Measurements from ENCODE around the gene TNP2. TPM values are rescaled to one million over a fixed set of nuclear protein-coding genes. Genes with fewer than 3 reads are reported as not detected.
A peak's percentile ranks its signal among the peaks of the same experiment; 100 is the strongest.

The TNP2 gene
- total and polyA plus RNA-seq, 2 experiments from 2014 or later, result not detected

DNA sequence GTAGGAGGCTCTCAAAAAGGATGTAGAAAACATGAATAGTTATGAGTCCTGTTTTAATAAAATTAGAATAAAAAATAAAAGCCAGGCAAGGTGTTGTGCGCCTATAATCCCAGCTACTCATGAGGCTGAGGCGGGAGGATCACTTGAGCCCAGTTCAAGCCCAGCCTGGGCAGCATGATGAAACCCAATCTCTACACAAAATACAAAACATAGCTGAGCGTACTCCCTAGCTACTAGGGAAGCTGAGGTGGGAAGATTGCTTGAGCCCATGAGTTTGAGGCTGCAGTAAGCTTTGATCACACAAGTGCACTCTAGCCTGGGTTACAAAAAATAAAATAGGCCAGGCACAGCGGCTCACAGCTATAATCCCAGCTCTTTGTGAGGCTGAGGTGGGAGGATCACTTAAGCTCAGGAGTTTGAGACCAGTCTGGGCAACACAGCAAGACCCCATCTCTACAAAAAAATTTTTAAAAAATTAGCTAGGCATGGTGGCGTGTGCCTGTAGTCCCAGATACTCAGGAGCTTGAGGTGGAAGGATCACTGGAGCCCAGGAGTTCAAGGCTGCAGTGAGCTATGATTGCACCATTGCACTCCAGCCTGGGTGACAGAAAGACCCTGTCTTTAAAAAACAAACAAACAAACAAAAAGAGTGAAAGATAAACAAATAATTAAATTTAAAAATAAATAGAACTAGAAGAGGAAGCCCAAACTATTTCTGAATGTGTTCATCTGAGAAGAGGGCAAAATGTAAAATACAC lies 29.2 kb upstream of the TNP2 start:
- H3K9me3 ChIP-seq (ENCODE audit: low read depth), result no peaks in the 10 kb centered on the region
- TF ChIP-seq CTCF (IDR thresholded peaks at IDR 0.05; ENCODE audit: low read depth, low read length), result no peak
- no peak overlapping the region for H3K4me3 ChIP-seq
- H3K27me3 ChIP-seq, result no peaks in the 10 kb centered on the region
- H3K4me1 ChIP-seq (ENCODE audit: low read depth), result peaks cover 25% of the 10 kb centered on the region
- no peak for DNase-seq (ENCODE audit: low read depth in 1 of 2, low spot score in 1 of 2)
- H3K36me3 ChIP-seq, result no peaks in the 10 kb centered on the region
- H3K27ac ChIP-seq, result no peak overlapping the region

GRCh38 chr16:11297492-11298142 lies 28.5 kb upstream of the TNP2 start:
- no peak for TF ChIP-seq CTCF (IDR thresholded peaks at IDR 0.05; ENCODE audit: low read depth, low read length)
- H3K9me3 ChIP-seq (ENCODE audit: low read depth), result no peaks in the 10 kb centered on the region
- peaks cover 20% of the 10 kb centered on the region for H3K4me1 ChIP-seq (ENCODE audit: low read depth)
- DNase-seq (ENCODE audit: low read depth in 1 of 2, low spot score in 1 of 2), result peak; percentile 69 to 82
- no peaks in the 10 kb centered on the region for H3K27me3 ChIP-seq
- H3K36me3 ChIP-seq, result no peaks in the 10 kb centered on the region
- peak overlapping the region; percentile 69 for H3K27ac ChIP-seq
- no peak overlapping the region for H3K4me3 ChIP-seq

DNA sequence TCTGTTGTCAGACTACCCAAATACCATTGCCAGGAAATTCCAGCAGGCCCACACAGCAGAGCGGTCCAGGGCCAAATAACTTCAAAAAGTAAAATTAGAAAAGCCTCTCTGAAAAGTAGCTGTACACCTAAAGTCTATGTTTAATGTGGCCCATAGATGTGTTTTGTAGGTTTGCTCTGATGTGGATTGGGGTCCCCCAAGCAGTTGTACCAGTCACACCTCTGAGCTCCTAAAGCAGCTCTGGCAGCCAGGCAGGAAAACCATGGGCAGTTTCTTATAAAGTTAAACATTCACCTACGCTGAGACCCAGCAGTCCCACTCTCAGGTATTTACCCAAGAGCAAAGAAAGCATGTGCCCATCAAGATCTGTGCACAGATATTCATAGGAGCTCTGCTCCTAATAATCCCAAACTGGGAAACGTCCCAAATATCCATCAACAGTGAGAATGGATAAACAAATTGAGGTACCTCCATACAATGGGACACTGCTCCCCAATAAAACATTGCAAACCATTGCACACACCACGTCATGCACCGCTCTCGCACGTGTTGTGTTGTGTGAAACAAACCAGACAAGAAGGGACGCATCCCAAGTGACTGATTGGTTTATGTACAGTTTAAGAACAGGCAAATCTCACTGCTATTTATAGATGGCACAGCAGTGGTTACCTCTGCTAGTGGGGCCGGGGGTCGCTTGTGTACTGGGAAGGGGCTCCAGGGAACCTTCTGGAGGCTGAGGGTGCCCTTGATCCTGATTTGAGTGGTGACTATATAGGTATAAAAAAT lies 27.8 kb upstream of the TNP2 start:
- no peak overlapping the region for H3K4me3 ChIP-seq
- H3K36me3 ChIP-seq, result no peaks in the 10 kb centered on the region
- H3K4me1 ChIP-seq (ENCODE audit: low read depth), result peaks cover 20% of the 10 kb centered on the region
- no peaks in the 10 kb centered on the region for H3K9me3 ChIP-seq (ENCODE audit: low read depth)
- TF ChIP-seq CTCF (IDR thresholded peaks at IDR 0.05; ENCODE audit: low read depth, low read length), result no peak
- peak in 1 of 2 donors; percentile 22 for DNase-seq (ENCODE audit: low read depth in 1 of 2, low spot score in 1 of 2)
- peak overlapping the region; percentile 69 for H3K27ac ChIP-seq
- H3K27me3 ChIP-seq, result no peaks in the 10 kb centered on the region

- Histone ChIP-seq H3K4me1 (ENCODE audit: low read depth) (peaks cover 20% of the 10 kb centered on the region), H3K27ac (peak overlapping the region; percentile 69), H3K4me3 (no peak overlapping the region), H3K9me3 (ENCODE audit: low read depth) (no peaks in the 10 kb centered on the region), H3K36me3 (no peaks in the 10 kb centered on the region), H3K27me3 (no peaks in the 10 kb centered on the region)
- no peak for DNase-seq (ENCODE audit: low read depth in 1 of 2, low spot score in 1 of 2)
- no peak for TF ChIP-seq CTCF (IDR thresholded peaks at IDR 0.05; ENCODE audit: low read depth, low read length)
Measured at GRCh38 chr16:11296351-11296705, 27.2 kb upstream of the TNP2 start.

GRCh38 chr16:11295672-11296071 lies 26.5 kb upstream of the TNP2 start:
- TF ChIP-seq CTCF (IDR thresholded peaks at IDR 0.05; ENCODE audit: low read depth, low read length), result no peak
- Histone ChIP-seq H3K27ac (peak overlapping the region; percentile 69), H3K36me3 (no peaks in the 10 kb centered on the region), H3K4me3 (no peak overlapping the region), H3K4me1 (ENCODE audit: low read depth) (peaks cover 20% of the 10 kb centered on the region), H3K27me3 (no peaks in the 10 kb centered on the region), H3K9me3 (ENCODE audit: low read depth) (no peaks in the 10 kb centered on the region)
- DNase-seq (ENCODE audit: low read depth in 1 of 2, low spot score in 1 of 2), result no peak

All from cardiac muscle cell (in vitro differentiated cells and primary cell).